H1 (cell line): Measurements from ENCODE around the gene PLSCR1. TPM values are rescaled to one million over a fixed set of nuclear protein-coding genes. Genes with fewer than 3 reads are reported as not detected.

Experiments used
- CTCF ChIA-PET: fragments of 300-600 bp; sonication (Branson Sonifier 250); formaldehyde crosslinking; loops from one replicate; lab custom pipeline; 2021; ENCODE audit not compliant: partially characterized antibody; lab: Charles Lee
- POLR2A ChIA-PET: fragments of 300-600 bp; sonication (Branson Sonifier 250); formaldehyde crosslinking; loops from one replicate; lab custom pipeline; 2021; ENCODE audit warnings: inconsistent platforms; ENCODE audit not compliant: partially characterized antibody; lab: Charles Lee
- DNase-seq, 2 experiments: peaks; one replicate each; pipeline versions ENCODE4 v3.0.0 to v3.0.0-alpha.2; 2010 to 2022; ENCODE audit warnings: low spot score in 2 of 2, low read depth in 1 of 2, mixed read lengths in 1 of 2
- FAIRE-seq: peaks from 2 replicates; lab custom pipeline; 2011; peaks lifted over from hg19 to GRCh38; lab: Jason Lieb, UNC
- H2AFZ ChIP-seq: 2 replicates; pipeline ENCODE4 v1.8.1; 2012; ENCODE audit warnings: low read length, inconsistent platforms
- H2AK5ac ChIP-seq: 2 replicates; pipeline ENCODE4 v1.6.1; 2013; ENCODE audit warnings: low read depth, low read length
- H2BK120ac ChIP-seq: replicated peaks from 2 replicates; pipeline ENCODE3; 2013; ENCODE audit warnings: low read depth, low read length, inconsistent platforms
- H2BK12ac ChIP-seq: 2 replicates; pipeline ENCODE4 v1.6.1; 2013; ENCODE audit warnings: low read depth, low read length
- H2BK15ac ChIP-seq: 2 replicates; pipeline ENCODE4 v1.6.1; 2013; ENCODE audit warnings: low read length
- H2BK20ac ChIP-seq: 2 replicates; pipeline ENCODE4 v1.6.1; 2013; ENCODE audit warnings: low read length
- H2BK5ac ChIP-seq: 2 replicates; pipeline ENCODE4 v1.6.1; 2013; ENCODE audit warnings: low read depth, low read length
- H3K14ac ChIP-seq: 2 replicates; pipeline ENCODE4 v1.6.1; 2013; ENCODE audit warnings: inconsistent platforms; ENCODE audit not compliant: insufficient read length
- H3K18ac ChIP-seq: 2 replicates; pipeline ENCODE4 v1.6.1; 2013; ENCODE audit warnings: low read length; ENCODE audit errors: extremely low read depth
- H3K23ac ChIP-seq: 2 replicates; pipeline ENCODE4 v1.6.1; 2013; ENCODE audit warnings: inconsistent platforms; ENCODE audit not compliant: insufficient read length
- H3K23me2 ChIP-seq: 2 replicates; pipeline ENCODE4 v1.6.1; 2013; ENCODE audit warnings: low read depth, low read length
- H3K27ac ChIP-seq: 2 replicates; pipeline ENCODE4 v1.6.1; 2011; ENCODE audit warnings: low read depth, low read length, inconsistent platforms
- H3K27me3 ChIP-seq, 4 experiments: replicated peaks in 1 of 4; 1 replicate in 1 of 4; 2 replicates in 3 of 4; pipeline versions ENCODE4 v1.6.1 to v1.8.1; 2011 to 2013; ENCODE audit warnings: low read length in 3 of 4, mild to moderate bottlenecking in 3 of 4, inconsistent platforms in 2 of 4, mixed read lengths in 2 of 4, moderate library complexity in 1 of 4; ENCODE audit not compliant: control insufficient read depth in 3 of 4, insufficient read depth in 3 of 4; ENCODE audit errors: extremely low read depth in 1 of 4
- H3K36me3 ChIP-seq, 4 experiments: 2 replicates each; pipeline versions ENCODE4 v1.6.1 to v1.8.1; 2011 to 2013; ENCODE audit warnings: mild to moderate bottlenecking in 4 of 4, low read length in 3 of 4, moderate library complexity in 2 of 4, control low read depth in 1 of 4, inconsistent platforms in 1 of 4; ENCODE audit not compliant: insufficient read depth in 4 of 4, control insufficient read depth in 2 of 4
- H3K4ac ChIP-seq: replicated peaks from 2 replicates; pipeline ENCODE3; 2013; ENCODE audit warnings: low read length, low read depth, mixed read lengths, inconsistent platforms; ENCODE audit not compliant: insufficient read length
- H3K4me1 ChIP-seq, 4 experiments: replicated peaks in 1 of 4; 1 replicate in 1 of 4; 2 replicates in 3 of 4; pipeline versions ENCODE4 v1.6.1 to v1.8.1; 2011 to 2013; ENCODE audit warnings: low read length in 3 of 4, inconsistent platforms in 2 of 4, mixed read lengths in 1 of 4; ENCODE audit not compliant: insufficient read depth in 4 of 4, control insufficient read depth in 3 of 4
- H3K4me2 ChIP-seq, 2 experiments: 2 replicates each; pipeline versions ENCODE4 v1.6.1 to v1.8.1; 2011 to 2013; ENCODE audit warnings: low read depth in 2 of 2, low read length in 2 of 2, control low read depth in 1 of 2, inconsistent platforms in 1 of 2, mild to moderate bottlenecking in 1 of 2; ENCODE audit not compliant: insufficient read depth in 1 of 2
- H3K4me3 ChIP-seq, 4 experiments: fragments of 200-600, 300-600 bp in 1 of 4; sonication (generic), shearing (Covaris generic), sonication (Bioruptor Twin) in 1 of 4; 2 replicates each; pipeline versions ENCODE4 v1.5.1 to v1.8.1; 2011 to 2016; ENCODE audit warnings: low read length in 4 of 4, low read depth in 3 of 4, control low read depth in 2 of 4, inconsistent platforms in 2 of 4, mild to moderate bottlenecking in 2 of 4, mixed read lengths in 1 of 4, moderate library complexity in 1 of 4; ENCODE audit not compliant: insufficient read depth in 2 of 4; ENCODE audit errors: extremely low read depth in 1 of 4
- H3K56ac ChIP-seq: replicated peaks from 2 replicates; pipeline ENCODE3; 2013; ENCODE audit warnings: low read depth, mild to moderate bottlenecking, mixed read lengths, low read length, inconsistent platforms; ENCODE audit not compliant: insufficient read length
- H3K79me1 ChIP-seq: 2 replicates; pipeline ENCODE4 v1.6.1; 2013; ENCODE audit warnings: low read depth, low read length, control low read depth
- H3K79me2 ChIP-seq, 2 experiments: 2 replicates each; pipeline versions ENCODE4 v1.6.1 to v1.8.1; 2012 to 2013; ENCODE audit warnings: low read length in 2 of 2, mild to moderate bottlenecking in 2 of 2, inconsistent platforms in 1 of 2; ENCODE audit not compliant: insufficient read depth in 2 of 2, control insufficient read depth in 1 of 2
- H3K9ac ChIP-seq, 4 experiments: replicated peaks in 1 of 4; 1 replicate in 1 of 4; 2 replicates in 3 of 4; pipeline versions ENCODE4 v1.6.1 to v1.8.1; 2011 to 2013; ENCODE audit warnings: low read depth in 3 of 4, low read length in 3 of 4, control low read depth in 2 of 4, mild to moderate bottlenecking in 2 of 4, moderate library complexity in 2 of 4, inconsistent platforms in 1 of 4; ENCODE audit errors: extremely low read depth in 1 of 4
- H3K9me3 ChIP-seq, 2 experiments: 2 replicates each; pipeline versions ENCODE4 v1.6.1 to v1.8.1; 2012 to 2013; ENCODE audit warnings: mild to moderate bottlenecking in 2 of 2, moderate library complexity in 2 of 2, control low read depth in 1 of 2, inconsistent platforms in 1 of 2, low read depth in 1 of 2, low read length in 1 of 2, mixed read lengths in 1 of 2; ENCODE audit not compliant: insufficient read depth in 2 of 2
- H4K20me1 ChIP-seq, 2 experiments: replicated peaks in 1 of 2; 2 replicates each; pipeline versions ENCODE3 to v1.8.1; 2011 to 2013; ENCODE audit warnings: inconsistent platforms in 2 of 2, low read length in 2 of 2, mild to moderate bottlenecking in 1 of 2; ENCODE audit not compliant: insufficient read depth in 2 of 2, control insufficient read depth in 1 of 2
- H4K5ac ChIP-seq: 2 replicates; pipeline ENCODE4 v1.6.1; 2013; ENCODE audit warnings: low read length, low read depth, mixed read lengths, inconsistent platforms; ENCODE audit not compliant: insufficient read length
- H4K8ac ChIP-seq: 2 replicates; pipeline ENCODE4 v1.8.0; 2013; ENCODE audit warnings: mild to moderate bottlenecking, moderate library complexity, low read length, inconsistent platforms; ENCODE audit not compliant: insufficient read depth; ENCODE audit errors: extremely low read depth
- H4K91ac ChIP-seq: replicated peaks from 2 replicates; pipeline ENCODE3; 2013; ENCODE audit warnings: low read length, mixed read lengths, inconsistent platforms; ENCODE audit not compliant: insufficient read length
- BCL11A ChIP-seq, 2 experiments: IDR thresholded peaks; one replicate each; pipeline ENCODE4 v1.6.1; 2011; ENCODE audit warnings: low read depth in 2 of 2, low read length in 2 of 2, mild to moderate bottlenecking in 2 of 2
- CBX8 ChIP-seq: fragments of 300-800, 300-1000 bp; sonication (generic); IDR thresholded peaks from 2 replicates; pipeline ENCODE4 v1.7.1; 2016; ENCODE audit warnings: low read depth, low read length, borderline replicate concordance
- CREB1 ChIP-seq: IDR thresholded peaks from 2 replicates; pipeline ENCODE4 v1.6.1; 2012; ENCODE audit warnings: inconsistent platforms
- CTCF ChIP-seq, 3 experiments: IDR thresholded peaks; 1 replicate in 2 of 3; 2 replicates in 1 of 3; pipeline versions ENCODE4 v1.5.1 to v1.6.1; 2011; ENCODE audit warnings: low read length in 3 of 3, mild to moderate bottlenecking in 3 of 3, inconsistent platforms in 2 of 3, low read depth in 1 of 3, moderate library complexity in 1 of 3; ENCODE audit not compliant: insufficient read depth in 1 of 3; ENCODE audit errors: control extremely low read depth in 1 of 3
- GTF2F1 ChIP-seq: IDR thresholded peaks from 2 replicates; pipeline ENCODE4 v1.6.1; 2012; ENCODE audit warnings: low read depth, low read length, improper control_type of control experiment, borderline replicate concordance
- RNF2 ChIP-seq: fragments of 200-900, 300-1000 bp; sonication (generic); IDR thresholded peaks from 2 replicates; pipeline ENCODE4 v1.7.1; 2016; ENCODE audit warnings: borderline replicate concordance, low read depth, mild to moderate bottlenecking, antibody characterized with exemption, low read length; ENCODE audit not compliant: poor library complexity, severe bottlenecking; ENCODE audit errors: missing control alignments
- SIX5 ChIP-seq: IDR thresholded peaks from 2 replicates; pipeline ENCODE4 v1.6.1; 2011; ENCODE audit warnings: mild to moderate bottlenecking, low read depth, low read length
- SP2 ChIP-seq: IDR thresholded peaks from 2 replicates; pipeline ENCODE4 v1.6.1; 2012; ENCODE audit warnings: mild to moderate bottlenecking, low read length, inconsistent platforms
- SRF ChIP-seq: IDR thresholded peaks from 2 replicates; pipeline ENCODE4 v1.6.1; 2011; ENCODE audit warnings: mild to moderate bottlenecking, low read depth, low read length, moderate library complexity
- SUZ12 ChIP-seq: fragments of 200-600 bp; sonication (generic); IDR thresholded peaks from 2 replicates; pipeline ENCODE4 v1.6.1; 2012; ENCODE audit warnings: mild to moderate bottlenecking, inconsistent platforms, low read length, moderate library complexity, mixed read lengths
- YY1 ChIP-seq: IDR thresholded peaks from 2 replicates; pipeline ENCODE4 v1.6.1; 2011; ENCODE audit warnings: low read depth, mild to moderate bottlenecking, low read length
- WGBS, 2 experiments: shearing (Covaris generic) in 1 of 2; methylation state at CpG; one replicate each; pipeline versions ENCODE4 v1.1.6 to v1.1.7; 2013 to 2015; ENCODE audit warnings: low lambda C conversion rate in 2 of 2, mixed read lengths in 2 of 2, inconsistent platforms in 1 of 2, low coverage in 1 of 2, missing lambda C conversion rate in 1 of 2; ENCODE audit not compliant: insufficient replicate concordance in 2 of 2, insufficient coverage in 1 of 2, insufficient read length in 1 of 2; ENCODE audit errors: extremely low coverage in 1 of 2, missing lambda C conversion rate in 1 of 2; 5-methylcytosine and 5-hydroxymethylcytosine counted together
- polyA plus RNA-seq, 7 experiments: library from polyadenylated mRNA; depleted of rRNA in 3 of 7; stranded (reverse) in 5 of 7; unstranded in 2 of 7; fragments of >200 nt in 5 of 7; fragments of 200-250 nt in 2 of 7; gene quantifications; 1 replicate in 5 of 7; 2 replicates in 1 of 7; 4 replicates in 1 of 7; pipeline versions ENCODE4 v1.2.1 to v1.2.3, GENCODE V29; 2011 to 2013; ENCODE audit warnings: missing spikeins in 2 of 7, mixed read lengths in 2 of 7
- total RNA-seq: library from RNA; stranded (reverse); fragmentation: NEBNext Ultra II Directional; extraction: Animal tissue kit (Norgen Biotek cat#: 25700); gene quantifications from 2 replicates; pipeline ENCODE4 v1.2.1, GENCODE V29; 2021

The PLSCR1 gene
- total and polyA plus RNA-seq, 2 of the 8 experiments (the other 6 are each of a cell fraction or from before 2014, with no cell fraction given): 32.2 to 48.5 TPM

- H4K91ac ChIP-seq: no peak overlapping the region
- H2AK5ac ChIP-seq: no peak overlapping the region
- H2AFZ ChIP-seq: peak overlapping the region; percentile 52; the same call in 1 of the 2 replicates
- H3K36me3 ChIP-seq: no peaks in the 10 kb centered on the region
- no peak overlapping the region for H3K18ac ChIP-seq
- H2BK5ac ChIP-seq: no peak overlapping the region
- no peak overlapping the region for H4K5ac ChIP-seq
- H3K9me3 ChIP-seq: no peaks in the 10 kb centered on the region; a peak in 1 of 4 replicates
- H2BK120ac ChIP-seq: no peak overlapping the region
- FAIRE-seq (no peak), DNase-seq (no peak)
- H2BK15ac ChIP-seq: no peak overlapping the region
- H3K4ac ChIP-seq: no peak overlapping the region
- H3K4me2 ChIP-seq: no peak overlapping the region; a peak in 1 of 4 replicates
- H3K79me2 ChIP-seq: no peaks in the 10 kb centered on the region
- no peak overlapping the region for H3K27ac ChIP-seq
- no peak overlapping the region for H2BK12ac ChIP-seq
- peaks cover 0 to 3% (median 0%) of the 10 kb centered on the region in 4 experiments; a peak in 1 of 7 replicates for H3K4me1 ChIP-seq
- H3K79me1 ChIP-seq: no peaks in the 10 kb centered on the region
- POLR2A ChIA-PET: interaction anchor here (1.0 to 1.8 kb wide), 2 partner anchors 50 to 76 kb away, joined by 3 to 6 read pairs; partner anchors contain the start of gene PLSCR1
- 89% methylated on average over 4 of the region's 4 CpGs; no CpG with 5 or more reads in 1 of the 2 experiments for WGBS, 2 experiments
- H3K14ac ChIP-seq: no peak overlapping the region
- no peak overlapping the region for H2BK20ac ChIP-seq
- H4K20me1 ChIP-seq: no peaks in the 10 kb centered on the region
- no peak overlapping the region for H3K56ac ChIP-seq
- no peak overlapping the region for H3K23ac ChIP-seq
- no peaks in the 10 kb centered on the region for H3K23me2 ChIP-seq
- no peak overlapping the region for H3K4me3 ChIP-seq
- no peak overlapping the region for H3K9ac ChIP-seq
- CTCF ChIA-PET: interaction anchor here (0.8 to 1.6 kb wide), 3 partner anchors 170 to 893 kb away, joined by 3 to 5 read pairs (median 3); no protein-coding TSS in a partner anchor
- H3K27me3 ChIP-seq: no peaks in the 10 kb centered on the region
- no peak overlapping the region for H4K8ac ChIP-seq
- TF ChIP-seq YY1 (no peak), BCL11A (IDR thresholded peaks at IDR 0.05; ENCODE audit: low read depth in 2 of 2, low read length in 2 of 2) (no peak), CTCF (IDR thresholded peaks at IDR 0.05; ENCODE audit: control extremely low read depth in 1 of 3, insufficient read depth in 1 of 3, low read depth in 1 of 3, low read length in 3 of 3) (no peak), SUZ12 (no peak), CBX8 (no peak), SP2 (no peak), SIX5 (no peak), GTF2F1 (no peak), RNF2 (no peak), CREB1 (no peak), SRF (no peak)
These were observed 76.2 kb downstream of the PLSCR1 start for GRCh38 chr3:146468234-146468633.
